Measurements from ENCODE around the gene CTNNA1.

Gene CTNNA1

GRCh38 chr5:138820695-138821094, 67.5 kb downstream of the CTNNA1 start:
- no peaks in the 10 kb centered on the region for H3K27me3 ChIP-seq
- DNase-seq: no peak

DNA sequence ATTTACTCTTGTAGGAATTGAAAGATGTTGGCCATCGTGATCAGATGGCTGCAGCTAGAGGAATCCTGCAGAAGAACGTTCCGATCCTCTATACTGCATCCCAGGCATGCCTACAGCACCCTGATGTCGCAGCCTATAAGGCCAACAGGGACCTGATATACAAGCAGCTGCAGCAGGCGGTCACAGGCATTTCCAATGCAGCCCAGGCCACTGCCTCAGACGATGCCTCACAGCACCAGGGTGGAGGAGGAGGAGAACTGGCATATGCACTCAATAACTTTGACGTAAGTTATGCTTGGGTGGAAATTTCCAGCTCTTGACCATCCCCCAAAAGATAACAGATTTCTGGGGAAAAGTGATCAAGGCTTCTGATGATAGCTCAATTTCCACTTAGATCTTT, 71.3 kb downstream of the CTNNA1 start:
- Histone ChIP-seq H3K27ac (no peak overlapping the region), H3K4me1 (peaks cover 0 to 53% (median 8%) of the 10 kb centered on the region in 4 donors), H3K9me3 (no peaks in the 10 kb centered on the region), H3K27me3 (no peaks in the 10 kb centered on the region), H3K4me3 (no peak overlapping the region), H3K36me3 (peaks cover 7 to 34% (median 30%) of the 10 kb centered on the region in 3 donors)
- TF ChIP-seq, protein P1, sequence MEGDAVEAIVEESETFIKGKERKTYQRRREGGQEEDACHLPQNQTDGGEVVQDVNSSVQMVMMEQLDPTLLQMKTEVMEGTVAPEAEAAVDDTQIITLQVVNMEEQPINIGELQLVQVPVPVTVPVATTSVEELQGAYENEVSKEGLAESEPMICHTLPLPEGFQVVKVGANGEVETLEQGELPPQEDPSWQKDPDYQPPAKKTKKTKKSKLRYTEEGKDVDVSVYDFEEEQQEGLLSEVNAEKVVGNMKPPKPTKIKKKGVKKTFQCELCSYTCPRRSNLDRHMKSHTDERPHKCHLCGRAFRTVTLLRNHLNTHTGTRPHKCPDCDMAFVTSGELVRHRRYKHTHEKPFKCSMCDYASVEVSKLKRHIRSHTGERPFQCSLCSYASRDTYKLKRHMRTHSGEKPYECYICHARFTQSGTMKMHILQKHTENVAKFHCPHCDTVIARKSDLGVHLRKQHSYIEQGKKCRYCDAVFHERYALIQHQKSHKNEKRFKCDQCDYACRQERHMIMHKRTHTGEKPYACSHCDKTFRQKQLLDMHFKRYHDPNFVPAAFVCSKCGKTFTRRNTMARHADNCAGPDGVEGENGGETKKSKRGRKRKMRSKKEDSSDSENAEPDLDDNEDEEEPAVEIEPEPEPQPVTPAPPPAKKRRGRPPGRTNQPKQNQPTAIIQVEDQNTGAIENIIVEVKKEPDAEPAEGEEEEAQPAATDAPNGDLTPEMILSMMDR (IDR thresholded peaks at IDR 0.05): no peak
- intact Hi-C loops (cut with DNase I; ENCODE audit: low total_unique reads): no loop called here
- DNase-seq: no peak

More at GRCh38 chr5:138820695-138821094, 67.5 kb downstream of the CTNNA1 start:
- peaks cover 0 to 78% (median 18%) of the 10 kb centered on the region in 4 donors for H3K4me1 ChIP-seq
- no peak overlapping the region for H3K27ac ChIP-seq
- peaks cover 0 to 15% (median 8%) of the 10 kb centered on the region in 3 donors for H3K36me3 ChIP-seq
- no peak overlapping the region for H3K4me3 ChIP-seq
- TF ChIP-seq, protein P1 (IDR thresholded peaks at IDR 0.05): no peak
- H3K9me3 ChIP-seq: no peaks in the 10 kb centered on the region
- intact Hi-C loops (cut with DNase I; ENCODE audit: low total_unique reads): no loop called here

- peaks cover 7 to 34% (median 30%) of the 10 kb centered on the region in 3 donors for H3K36me3 ChIP-seq
- no peak overlapping the region for H3K27ac ChIP-seq
- DNase-seq: no peak
Measured at GRCh38 chr5:138824924-138825863, 72.0 kb downstream of the CTNNA1 start.

GRCh38 chr5:138828556-138828955, 75.3 kb downstream of the CTNNA1 start:
- no peaks in the 10 kb centered on the region for H3K9me3 ChIP-seq
- DNase-seq: no peak
- TF ChIP-seq, protein P1 (IDR thresholded peaks at IDR 0.05): no peak
- no peak overlapping the region for H3K27ac ChIP-seq
- H3K27me3 ChIP-seq: no peaks in the 10 kb centered on the region
- no peak overlapping the region for H3K4me3 ChIP-seq
- H3K4me1 ChIP-seq: peaks cover 0 to 41% (median 16%) of the 10 kb centered on the region in 4 donors
- H3K36me3 ChIP-seq: peaks cover 7 to 34% (median 30%) of the 10 kb centered on the region in 3 donors
- intact Hi-C loops (cut with DNase I; ENCODE audit: low total_unique reads): no loop called here

More at GRCh38 chr5:138824924-138825863, 72.0 kb downstream of the CTNNA1 start:
- Histone ChIP-seq H3K27me3 (no peaks in the 10 kb centered on the region), H3K4me1 (peaks cover 0 to 46% (median 5%) of the 10 kb centered on the region in 4 donors), H3K4me3 (no peak overlapping the region), H3K9me3 (no peaks in the 10 kb centered on the region)
- intact Hi-C loops (cut with DNase I; ENCODE audit: low total_unique reads): no loop called here
- TF ChIP-seq, protein P1 (IDR thresholded peaks at IDR 0.05): peak; percentile 38 to 46

DNA sequence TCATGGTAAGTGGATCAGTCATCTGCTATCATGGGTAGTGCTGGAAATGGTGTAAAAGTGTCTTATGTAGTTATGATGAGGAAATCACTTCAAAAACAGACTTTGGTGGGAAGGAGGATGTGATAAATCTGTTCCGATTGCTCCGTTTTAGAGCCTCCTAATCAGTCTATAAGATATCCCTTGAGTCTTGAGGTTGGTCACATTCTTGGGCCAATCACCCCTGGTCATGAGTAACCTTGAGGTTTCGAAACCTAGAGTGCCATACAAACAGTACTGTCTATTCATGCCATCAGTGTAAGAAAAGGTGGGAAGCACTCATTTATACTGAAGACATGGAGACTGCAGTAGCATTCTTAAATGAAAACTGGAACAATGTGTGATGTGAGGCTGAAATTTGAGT, 76.1 kb downstream of the CTNNA1 start:
- Histone ChIP-seq H3K9me3 (no peaks in the 10 kb centered on the region), H3K4me3 (no peak overlapping the region), H3K27ac (no peak overlapping the region), H3K27me3 (no peaks in the 10 kb centered on the region), H3K36me3 (peaks cover 7 to 34% (median 30%) of the 10 kb centered on the region in 3 donors), H3K4me1 (peaks cover 0 to 37% (median 13%) of the 10 kb centered on the region in 4 donors)
- TF ChIP-seq, protein P1 (IDR thresholded peaks at IDR 0.05): no peak
- no peak for DNase-seq
- intact Hi-C loops (cut with DNase I; ENCODE audit: low total_unique reads): no loop called here

Measured in tibial artery (tissue), 4 donors.